Measurements from ENCODE around the gene CDH4.

- no peak for TF ChIP-seq CEBPB (IDR thresholded peaks at IDR 0.05)
- no peak for TF ChIP-seq TAF1 (IDR thresholded peaks at IDR 0.05; ENCODE audit: low read depth)
- TF ChIP-seq EGR1 (IDR thresholded peaks at IDR 0.05) = no peak
- TF ChIP-seq MAX (IDR thresholded peaks at IDR 0.05) = no peak
- TF ChIP-seq EP300 (IDR thresholded peaks at IDR 0.05; ENCODE audit: borderline replicate concordance) = no peak
- no peak for TF ChIP-seq RAD21 (IDR thresholded peaks at IDR 0.05; ENCODE audit: low read depth)
- TF ChIP-seq CREB1 (IDR thresholded peaks at IDR 0.05; ENCODE audit: low read depth) = no peak
- no peak for TF ChIP-seq REST (IDR thresholded peaks at IDR 0.05; ENCODE audit: low read depth)
- no peak for TF ChIP-seq NFIC (IDR thresholded peaks at IDR 0.05)
Observed at GRCh38 chr20:61521687-61522420, 269.8 kb downstream of the CDH4 start.

All from Ishikawa (cell line).